SH-SY5Y (cell line): ENCODE measurements around the gene PCYOX1L.

Experiments used
- GATA2 ChIP-seq: IDR thresholded peaks from 2 replicates; pipeline ENCODE4 v1.6.1; 2011; ENCODE audit warnings: mild to moderate bottlenecking, low read depth, low read length
- GATA3 ChIP-seq: IDR thresholded peaks from 2 replicates; pipeline ENCODE4 v1.6.1; 2011; ENCODE audit warnings: low read depth, mild to moderate bottlenecking, low read length, moderate library complexity

- TF ChIP-seq GATA2, result no peak
- no peak for TF ChIP-seq GATA3
These were observed 46.3 kb downstream of the PCYOX1L start for GRCh38 chr5:149403923-149404745.
